Endodermal cell (in vitro differentiated cells): ENCODE data around the gene RBM18. TPM values are rescaled to one million over a fixed set of nuclear protein-coding genes. Genes with fewer than 3 reads are reported as not detected.

ENCODE experiments used
- DNase-seq: peaks from one replicate; pipeline ENCODE4 v3.0.0-alpha.2; 2017
- H3K27ac ChIP-seq: 2 replicates; pipeline ENCODE4 v1.5.1; 2013; ENCODE audit warnings: mild to moderate bottlenecking, low read depth, low read length, moderate library complexity
- H3K27me3 ChIP-seq: 2 replicates; pipeline ENCODE4 v1.6.1; 2013; ENCODE audit warnings: mild to moderate bottlenecking, low read length, moderate library complexity; ENCODE audit not compliant: insufficient read depth, control insufficient read depth, poor library complexity, severe bottlenecking
- H3K36me3 ChIP-seq: 2 replicates; pipeline ENCODE4 v1.7.0; 2013; ENCODE audit warnings: mild to moderate bottlenecking, low read length, moderate library complexity; ENCODE audit not compliant: control insufficient read depth, insufficient read depth
- H3K4me1 ChIP-seq: one replicate; pipeline ENCODE4 v1.7.0; 2013; ENCODE audit warnings: low read length; ENCODE audit not compliant: control insufficient read depth, insufficient read depth
- H3K4me3 ChIP-seq: 2 replicates; pipeline ENCODE4 v1.5.1; 2013; ENCODE audit warnings: mild to moderate bottlenecking, low read length, moderate library complexity
- H3K9ac ChIP-seq: 2 replicates; pipeline ENCODE4 v1.6.1; 2013; ENCODE audit warnings: mild to moderate bottlenecking, low read length, moderate library complexity; ENCODE audit not compliant: poor library complexity, severe bottlenecking; ENCODE audit errors: extremely low read depth
- H3K9me3 ChIP-seq: 2 replicates; pipeline ENCODE4 v1.6.1; 2013; ENCODE audit warnings: mild to moderate bottlenecking, low read length, moderate library complexity; ENCODE audit not compliant: control insufficient read depth
- H3K27ac Mint-ChIP-seq: 2 replicates; pipeline ENCODE4 v1.8.0; 2020; ENCODE audit warnings: mixed read lengths
- H3K27me3 Mint-ChIP-seq: 2 replicates; pipeline ENCODE4 v1.8.0; 2021; ENCODE audit warnings: mild to moderate bottlenecking, mixed read lengths; ENCODE audit not compliant: insufficient read depth
- H3K36me3 Mint-ChIP-seq: 2 replicates; pipeline ENCODE4 v1.8.0; 2020; ENCODE audit warnings: low read depth, mixed read lengths
- H3K4me1 Mint-ChIP-seq: 2 replicates; pipeline ENCODE4 v1.8.0; 2020; ENCODE audit warnings: mixed read lengths
- H3K4me3 Mint-ChIP-seq: 2 replicates; pipeline ENCODE4 v1.8.0; 2020; ENCODE audit warnings: mild to moderate bottlenecking, moderate library complexity, mixed read lengths
- H3K9me3 Mint-ChIP-seq: 2 replicates; pipeline ENCODE4 v1.8.0; 2020; ENCODE audit warnings: mild to moderate bottlenecking, mixed read lengths
- CTCF ChIP-seq: fragments of 200-600 bp; sonication (generic); conservative IDR thresholded peaks from 2 replicates; pipeline ENCODE4 v1.5.0; 2021; ENCODE audit warnings: antibody characterized with exemption, mild to moderate bottlenecking
- WGBS, 2 experiments: methylation state at CpG; one replicate each; pipeline versions ENCODE4 v1.1.5 to v1.1.7; 2013; ENCODE audit warnings: missing lambda C conversion rate in 2 of 2, mixed read lengths in 1 of 2; ENCODE audit not compliant: insufficient coverage in 1 of 2, insufficient read length in 1 of 2; 5-methylcytosine and 5-hydroxymethylcytosine counted together
- total RNA-seq, 2 donors: library from RNA; stranded (reverse); fragmentation: NEBNext Ultra II Directional in 1 of 2; extraction: Animal tissue kit (Norgen Biotek cat#: 25700) in 1 of 2; gene quantifications; 2 replicates in 1 of 2; 3 replicates in 1 of 2; pipeline ENCODE4 v1.2.1, GENCODE V29; 2021

Gene RBM18
- total RNA-seq, 2 donors from 2014 or later, result 15.7 to 17.3 TPM

GRCh38 chr9:122228568-122229484, 35.8 kb downstream of the RBM18 start, which contains the start of gene LHX6:
LHX6 (minus strand) TSS chr9:122228957; CDS start chr9:122228740, 217 bp downstream.
- H3K4me3 Mint-ChIP-seq, result no peak within 1 kb of the TSS
- peak; percentile 74 for DNase-seq
- no peaks in the 10 kb centered on the region for H3K9me3 ChIP-seq
- no peak within 1 kb of the TSS for H3K27ac ChIP-seq
- WGBS, 2 experiments, result 6 to 11% methylated on average over 23 to 70 of the region's 70 CpGs
- H3K36me3 Mint-ChIP-seq, result peaks cover 2% of the 10 kb centered on the region
- peaks cover 51% of the 10 kb centered on the region for H3K27me3 Mint-ChIP-seq
- peaks cover 9% of the 10 kb centered on the region for H3K9me3 Mint-ChIP-seq
- H3K27ac Mint-ChIP-seq, result no peak within 1 kb of the TSS
- no peak for TF ChIP-seq CTCF
- H3K4me1 Mint-ChIP-seq, result peaks cover 6% of the 10 kb centered on the region
- peak within 1 kb of the TSS; percentile 64 for H3K4me3 ChIP-seq
- no peaks in the 10 kb centered on the region for H3K36me3 ChIP-seq
- peaks cover 93% of the 10 kb centered on the region for H3K27me3 ChIP-seq
- H3K4me1 ChIP-seq, result no peaks in the 10 kb centered on the region
- no peak within 1 kb of the TSS for H3K9ac ChIP-seq

- Histone ChIP-seq H3K27ac (no peak overlapping the region), H3K4me3 (peak overlapping the region; percentile 64), H3K4me1 (no peaks in the 10 kb centered on the region), H3K27me3 (peaks cover 98% of the 10 kb centered on the region), H3K9me3 (no peaks in the 10 kb centered on the region), H3K36me3 (no peaks in the 10 kb centered on the region), H3K9ac (no peak overlapping the region)
- DNase-seq, result peak; percentile 67
- Mint-ChIP-seq H3K36me3 (peaks cover 2% of the 10 kb centered on the region), H3K27ac (no peak overlapping the region), H3K27me3 (peaks cover 53% of the 10 kb centered on the region), H3K4me3 (no peak overlapping the region), H3K4me1 (peaks cover 6% of the 10 kb centered on the region), H3K9me3 (peaks cover 9% of the 10 kb centered on the region)
- WGBS, 2 experiments, result 1% methylated on average over 18 to 38 of the region's 38 CpGs
- TF ChIP-seq CTCF, result no peak
These were observed 36.5 kb downstream of the RBM18 start for GRCh38 chr9:122228191-122228567.

GRCh38 chr9:122227575-122227900, 37.1 kb downstream of the RBM18 start:
- no peak for DNase-seq
- H3K4me1 Mint-ChIP-seq, result peaks cover 8% of the 10 kb centered on the region
- Histone ChIP-seq H3K9me3 (no peaks in the 10 kb centered on the region), H3K27me3 (peaks cover 99% of the 10 kb centered on the region), H3K4me3 (peak overlapping the region; percentile 58), H3K36me3 (no peaks in the 10 kb centered on the region), H3K27ac (no peak overlapping the region), H3K4me1 (no peaks in the 10 kb centered on the region), H3K9ac (no peak overlapping the region)
- peaks cover 2% of the 10 kb centered on the region for H3K36me3 Mint-ChIP-seq
- H3K27me3 Mint-ChIP-seq, result peaks cover 56% of the 10 kb centered on the region
- no peak overlapping the region for H3K4me3 Mint-ChIP-seq
- H3K27ac Mint-ChIP-seq, result no peak overlapping the region
- no peak for TF ChIP-seq CTCF
- WGBS, 2 experiments, result 0 to 5% methylated on average over 3 to 9 of the region's 10 CpGs
- H3K9me3 Mint-ChIP-seq, result peaks cover 9% of the 10 kb centered on the region
